GM19397 (cell line): Measurements from ENCODE around the gene MTMR3.
"Not testable (repeated sequence)": the region's sequence is repeated elsewhere in the genome, so short reads cannot be mapped to it uniquely, and the experiment has no call there.

ENCODE experiments used
- ATAC-seq: cut with Tn5 transposase; IDR thresholded peaks from one replicate; pipeline ENCODE4 v1.9.1; 2021; ENCODE audit warnings: mild to moderate bottlenecking, moderate library complexity; ENCODE audit not compliant: unreplicated experiment

MTMR3 gene

DNA sequence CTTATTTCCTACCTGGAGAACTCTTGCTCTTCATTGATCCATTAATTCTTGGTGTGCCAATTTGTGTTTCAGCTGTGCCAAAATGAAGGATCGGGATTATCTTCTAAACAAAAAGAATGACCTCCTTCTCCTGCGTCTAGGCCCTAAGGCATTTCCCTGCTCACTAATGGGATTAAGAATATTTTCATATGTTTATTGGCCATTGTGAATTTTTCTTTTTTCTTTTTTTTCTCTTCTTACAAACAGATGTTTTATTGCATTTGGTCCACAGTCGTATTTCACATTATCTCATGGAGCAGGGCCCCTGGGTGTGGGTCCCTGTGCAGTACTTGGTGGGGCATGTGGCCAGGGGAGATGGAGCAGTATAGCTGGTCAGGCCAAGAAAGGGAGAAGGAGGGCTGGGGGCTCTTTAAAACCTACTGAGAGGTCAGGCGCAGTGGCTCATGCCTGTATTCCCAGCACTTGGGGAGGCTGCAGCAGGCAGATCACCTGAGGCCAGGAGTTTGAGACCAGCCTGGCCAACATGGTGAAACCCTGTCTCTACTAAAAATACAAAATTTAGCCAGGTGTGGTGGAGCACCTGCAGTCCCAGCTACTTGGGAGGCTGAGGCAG, 162.0 kb downstream of the MTMR3 start:
- ATAC-seq = no peak

DNA sequence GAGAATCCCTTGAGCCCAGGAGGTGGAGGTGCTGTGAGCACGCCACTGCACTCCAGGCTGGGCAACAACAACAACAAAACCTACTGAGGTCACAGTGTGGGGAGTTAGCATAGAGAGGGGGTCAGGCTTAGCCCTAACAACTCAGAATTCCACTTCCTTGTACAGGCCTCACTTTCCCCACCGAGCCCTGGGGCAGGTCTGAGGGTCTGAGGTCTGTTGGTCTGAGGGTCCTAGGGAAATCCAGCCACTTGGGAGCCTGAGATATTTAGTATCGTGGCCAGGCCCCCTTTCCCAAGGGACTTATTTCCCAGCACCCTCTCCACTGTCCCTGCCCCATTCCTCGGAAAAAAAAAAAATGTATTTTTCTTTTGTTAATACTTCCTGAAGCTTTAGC, 162.5 kb downstream of the MTMR3 start:
- ATAC-seq = no peak

DNA sequence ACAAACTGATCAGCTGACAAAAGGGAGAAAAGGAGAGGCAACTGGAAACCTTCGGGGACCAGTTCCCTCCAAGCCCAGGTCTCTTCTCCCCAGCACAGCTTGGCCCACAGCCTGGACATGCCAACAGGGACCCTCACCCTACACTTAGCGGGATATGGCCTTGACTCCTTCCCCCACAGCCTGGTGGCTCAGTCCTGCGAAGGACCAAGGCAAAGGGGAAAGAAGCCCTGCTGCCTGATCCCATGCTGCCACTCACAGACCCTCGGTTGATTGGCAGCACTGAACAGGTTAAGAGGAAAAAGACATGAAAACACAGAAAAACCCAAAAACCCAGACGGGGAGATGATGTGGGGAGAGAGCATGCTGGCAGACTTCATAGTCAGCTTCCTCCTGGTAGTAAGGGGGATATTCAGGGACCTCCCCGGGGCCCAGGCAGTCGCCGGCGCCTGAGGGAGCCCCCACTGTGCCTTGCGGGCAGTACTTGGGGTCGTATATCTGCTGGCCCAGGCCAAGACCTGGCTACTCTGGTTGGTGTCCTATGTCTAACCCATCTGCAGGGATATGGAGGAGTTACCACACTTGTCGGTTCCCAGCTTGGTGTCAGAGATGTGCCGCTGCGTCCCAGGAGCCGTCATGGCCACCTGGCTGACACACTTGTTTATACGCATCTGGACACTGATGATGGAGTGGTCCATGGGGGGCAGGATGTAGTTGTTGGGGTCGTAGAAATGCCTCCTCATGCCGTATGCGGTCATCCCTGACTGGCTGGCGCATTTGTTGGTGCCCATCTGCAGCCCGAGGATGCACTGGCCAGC, 163.1 kb downstream of the MTMR3 start:
- ATAC-seq = no peak

DNA sequence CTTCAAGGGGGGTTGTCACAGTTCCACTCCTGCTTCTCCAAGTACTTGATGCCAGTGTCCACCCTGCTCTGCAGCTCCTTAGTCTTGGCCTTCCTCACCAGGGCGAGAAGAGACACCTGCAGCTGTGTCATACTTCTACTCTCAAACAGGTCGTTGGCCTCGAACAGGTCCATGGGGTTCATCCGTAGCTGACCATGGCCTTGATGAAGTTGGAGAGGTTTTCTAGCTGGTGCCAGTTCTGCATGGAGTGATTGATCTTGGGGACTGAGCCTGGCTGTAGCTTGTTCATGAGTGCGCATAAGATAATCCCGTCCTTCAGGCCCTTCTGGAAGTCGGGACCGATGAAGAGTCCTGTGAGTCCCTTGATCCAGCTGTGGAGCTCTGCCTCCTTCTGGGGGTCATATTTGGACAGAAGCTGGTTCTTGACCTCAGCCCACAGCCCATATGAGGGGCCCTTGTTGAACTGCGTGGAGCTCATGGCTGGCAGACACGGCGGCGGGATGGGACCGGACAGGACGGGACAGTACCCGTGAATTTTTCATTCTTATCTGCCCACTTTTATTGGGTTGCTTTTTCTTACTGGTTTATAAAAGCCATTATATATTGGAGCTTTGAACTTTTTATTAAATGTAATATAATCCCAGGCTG, 163.9 kb downstream of the MTMR3 start:
- no peak for ATAC-seq

DNA sequence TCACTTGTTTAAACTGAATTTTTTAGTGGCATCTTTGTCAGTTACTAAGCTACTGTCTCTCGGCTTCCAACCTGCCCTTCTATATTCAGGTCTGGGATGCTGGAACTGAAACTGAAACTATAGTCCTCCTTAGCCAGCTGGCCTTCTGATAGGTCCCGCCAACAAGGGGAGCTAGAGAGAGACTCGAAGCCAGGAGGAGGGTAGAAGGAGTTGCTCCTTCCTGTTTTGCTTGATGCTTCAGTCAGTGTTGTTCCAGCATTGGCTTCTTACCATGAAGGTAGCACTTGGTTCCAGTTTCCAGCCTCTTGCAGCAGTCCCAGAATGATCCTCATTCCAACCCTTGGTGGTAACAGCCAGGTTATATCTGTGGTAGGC, 164.4 kb downstream of the MTMR3 start:
- ATAC-seq = no peak

DNA sequence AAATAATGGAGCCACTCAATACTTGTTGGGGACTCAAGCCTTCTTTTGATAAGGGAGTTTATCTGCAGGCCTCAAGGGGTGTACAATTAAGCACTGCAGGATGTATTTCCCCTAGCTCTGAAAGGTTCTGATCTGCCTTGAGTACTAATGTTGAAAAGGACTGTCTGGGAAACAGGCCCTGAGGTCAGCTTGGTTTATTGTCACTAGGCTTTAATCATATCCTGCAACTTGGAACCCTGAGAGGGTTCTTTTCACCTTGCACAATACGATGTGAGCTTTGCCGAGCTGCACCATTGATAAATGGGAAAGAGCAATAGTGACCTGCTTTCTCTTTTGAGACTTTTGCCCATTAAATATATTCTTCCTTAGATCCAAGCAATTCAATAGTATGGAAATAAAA, 165.7 kb downstream of the MTMR3 start:
- ATAC-seq = no peak

DNA sequence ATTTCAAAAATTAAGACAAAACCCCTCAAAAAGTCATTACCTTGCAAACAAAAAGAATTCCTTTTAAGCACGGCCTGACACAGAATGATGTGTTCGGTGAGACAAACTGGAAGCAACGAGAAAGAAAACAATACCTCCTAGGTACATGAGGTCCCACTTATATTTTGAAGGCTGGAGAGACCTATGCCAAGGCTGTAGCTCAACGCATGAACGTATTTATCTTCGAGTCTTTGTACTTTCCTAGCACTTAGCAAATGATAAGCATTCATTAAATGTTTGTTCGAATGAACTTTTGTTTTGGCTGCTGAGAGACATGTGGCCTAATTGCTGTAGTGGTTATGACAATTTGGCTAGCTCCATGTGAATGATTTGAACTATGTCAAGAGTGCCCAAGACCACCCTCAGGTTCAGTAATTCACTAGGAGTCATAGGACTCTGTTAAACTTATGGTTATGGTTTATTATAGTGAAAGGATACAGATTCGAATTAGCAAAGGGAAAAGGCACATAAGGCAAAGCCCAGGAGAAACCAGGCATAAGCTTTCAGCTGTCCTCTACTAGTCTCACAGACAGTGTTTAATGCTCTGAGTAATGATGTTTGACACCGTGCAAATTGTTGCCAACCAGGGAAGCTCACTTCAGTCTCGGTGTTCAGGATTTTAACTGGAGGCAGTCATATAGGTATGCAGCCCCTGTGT, 171.2 kb downstream of the MTMR3 start:
- ATAC-seq = no peak

DNA sequence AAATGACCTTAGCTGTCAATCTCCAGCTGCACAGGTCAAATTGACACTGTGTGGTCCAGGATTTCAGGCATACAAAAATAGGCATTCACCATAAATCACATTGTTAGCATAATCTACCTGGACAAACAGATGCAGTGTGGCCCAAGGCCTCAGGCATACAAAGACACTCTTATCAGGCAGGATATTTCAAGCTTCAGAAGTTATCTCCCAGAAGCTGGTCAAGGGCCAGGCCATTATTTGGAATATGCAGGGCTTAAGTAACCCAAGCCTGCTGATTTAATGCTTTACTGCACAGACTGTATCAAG, 171.7 kb downstream of the MTMR3 start:
- no peak for ATAC-seq

DNA sequence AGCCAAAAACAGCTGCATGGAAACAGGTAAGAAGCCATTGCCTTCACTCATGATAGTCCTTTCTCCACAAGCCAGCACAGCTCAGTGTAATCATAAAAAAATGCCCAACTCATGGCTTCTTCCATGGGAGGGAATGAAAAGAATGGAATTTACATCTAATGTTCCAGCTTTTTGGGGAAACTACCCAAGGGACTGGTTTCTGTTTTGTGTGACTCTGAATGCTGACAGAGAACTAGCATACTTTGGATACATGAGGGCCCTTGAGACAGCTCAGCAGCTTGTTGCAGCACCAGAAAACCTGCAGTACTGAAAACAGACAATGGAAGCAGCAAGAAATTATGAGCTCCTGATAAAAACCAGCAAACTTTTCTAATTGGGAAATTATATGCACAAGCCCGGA, 173.0 kb downstream of the MTMR3 start:
- ATAC-seq = no peak

DNA sequence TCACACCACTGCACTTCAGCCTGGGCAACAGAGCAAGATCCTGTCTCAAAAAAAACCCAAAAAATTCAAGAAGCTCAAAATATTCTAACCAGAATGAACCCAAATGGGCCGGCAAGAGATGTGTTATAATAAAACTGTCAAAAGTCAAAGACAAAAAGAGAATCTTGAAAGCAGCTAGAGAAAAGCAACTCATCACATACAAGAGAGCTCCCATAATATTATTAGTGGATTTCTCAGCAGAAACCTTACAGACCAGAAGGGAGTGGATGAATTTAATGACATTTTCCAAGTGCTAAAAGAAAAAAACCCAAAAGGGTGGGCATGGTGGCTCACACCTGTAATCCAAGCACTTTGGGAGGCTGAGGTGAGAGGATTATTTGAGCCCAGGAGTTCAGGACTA, 174.4 kb downstream of the MTMR3 start:
- no peak for ATAC-seq

DNA sequence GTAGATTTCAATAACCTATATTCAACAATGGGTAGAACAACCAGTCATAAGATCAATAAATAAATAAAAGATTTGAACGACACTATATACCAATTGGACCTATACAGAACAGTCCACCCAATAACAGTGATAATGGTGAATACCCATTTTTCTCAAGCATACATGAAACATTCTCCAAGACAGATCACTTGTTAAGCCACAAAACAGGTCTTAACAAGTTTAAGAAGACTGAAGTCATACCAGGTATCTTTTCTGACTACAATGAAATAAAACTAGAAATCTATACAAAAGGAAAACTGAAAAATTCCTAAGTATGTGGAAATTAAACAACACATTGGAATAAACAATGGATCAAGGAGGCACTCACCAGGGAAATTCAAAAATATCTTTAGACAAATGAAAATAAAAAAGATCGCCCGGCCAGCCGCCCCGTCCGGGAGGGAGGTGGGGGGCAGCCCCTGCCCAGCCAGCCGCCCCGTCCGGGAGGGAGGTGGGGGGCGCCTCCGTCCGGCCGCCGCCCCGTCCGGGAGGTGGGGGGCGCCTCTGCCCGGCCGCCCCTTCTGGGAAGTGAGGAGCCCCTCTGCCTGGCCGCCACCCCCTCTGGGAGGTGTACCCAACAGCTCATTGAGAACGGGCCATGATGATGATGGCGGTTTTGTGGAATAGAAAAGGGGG, 176.5 kb downstream of the MTMR3 start:
- ATAC-seq = not testable (repeated sequence)

DNA sequence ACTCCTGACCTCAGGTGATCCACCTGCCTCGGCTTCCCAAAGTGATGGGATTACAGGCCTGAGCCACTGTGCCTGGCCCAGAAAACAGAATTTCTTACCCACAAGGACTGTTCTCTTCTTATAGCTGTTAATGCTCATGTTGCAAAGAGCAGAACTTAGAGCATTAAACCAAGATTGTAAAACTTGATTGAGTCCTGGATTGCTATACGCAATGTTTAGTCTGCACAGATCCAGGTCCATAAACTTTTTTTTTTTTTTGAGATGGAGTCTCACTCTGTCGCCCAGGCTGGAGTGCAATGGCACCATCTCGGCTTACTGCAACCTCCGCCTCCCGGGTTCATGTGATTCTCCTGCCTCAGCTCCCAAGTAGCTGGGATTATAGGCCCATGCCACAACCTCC, 178.1 kb downstream of the MTMR3 start:
- not testable (repeated sequence) for ATAC-seq

DNA sequence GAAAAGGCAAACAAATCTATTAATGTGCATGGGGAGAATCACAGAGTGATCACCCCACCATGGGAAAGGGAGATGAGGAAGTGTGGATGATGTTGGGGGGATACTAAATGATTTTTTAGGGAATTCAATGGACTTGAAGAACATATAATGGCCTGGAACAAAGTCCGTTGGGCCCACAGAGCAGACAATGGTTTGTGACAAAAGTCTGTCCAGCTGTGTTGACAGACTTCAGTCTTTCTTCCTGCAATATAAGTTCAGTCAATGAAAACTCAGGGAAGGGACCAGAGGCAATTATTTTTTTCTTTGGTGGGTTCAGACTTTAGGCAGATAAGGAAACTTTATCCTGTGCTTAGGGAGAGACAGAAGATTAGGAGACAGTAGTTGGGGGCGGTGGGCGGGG, 179.3 kb downstream of the MTMR3 start:
- ATAC-seq = no peak

DNA sequence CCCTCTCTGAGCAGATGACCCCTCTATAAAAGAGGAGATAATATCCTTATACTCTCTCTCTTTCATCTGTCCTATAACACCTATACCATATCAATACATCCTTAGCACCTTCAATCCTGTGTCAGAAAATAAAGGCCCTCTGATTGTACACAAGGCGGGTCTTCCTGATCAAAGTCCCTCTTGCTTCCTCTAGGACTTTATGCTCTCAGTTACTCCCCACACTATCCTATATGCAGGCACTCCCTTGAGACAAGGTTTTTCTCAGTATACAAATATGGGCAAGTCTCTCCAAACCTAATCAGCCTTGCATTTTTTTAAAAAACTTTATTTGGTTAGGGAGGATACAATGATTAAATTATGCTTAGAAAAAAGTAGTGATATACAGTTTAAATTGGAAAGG, 180.0 kb downstream of the MTMR3 start:
- ATAC-seq = no peak

DNA sequence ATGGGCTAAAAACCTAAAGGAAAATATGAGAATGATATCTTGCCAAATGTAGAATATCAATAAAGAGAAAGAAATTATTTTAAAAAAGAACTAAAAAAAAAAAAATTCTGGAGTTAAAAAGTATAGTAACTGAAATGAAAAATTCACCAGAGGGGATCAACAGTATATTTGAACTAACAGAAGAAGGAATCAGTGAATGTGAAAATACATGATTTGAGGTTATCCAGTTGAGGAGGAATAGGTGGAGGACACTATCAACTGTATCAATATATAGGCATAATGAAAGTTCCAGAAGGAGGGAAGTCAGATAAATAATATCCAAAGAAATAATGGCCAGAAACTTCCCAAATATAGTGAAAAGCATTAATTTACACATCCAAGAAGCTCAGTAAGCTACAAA, 181.2 kb downstream of the MTMR3 start:
- no peak for ATAC-seq

DNA sequence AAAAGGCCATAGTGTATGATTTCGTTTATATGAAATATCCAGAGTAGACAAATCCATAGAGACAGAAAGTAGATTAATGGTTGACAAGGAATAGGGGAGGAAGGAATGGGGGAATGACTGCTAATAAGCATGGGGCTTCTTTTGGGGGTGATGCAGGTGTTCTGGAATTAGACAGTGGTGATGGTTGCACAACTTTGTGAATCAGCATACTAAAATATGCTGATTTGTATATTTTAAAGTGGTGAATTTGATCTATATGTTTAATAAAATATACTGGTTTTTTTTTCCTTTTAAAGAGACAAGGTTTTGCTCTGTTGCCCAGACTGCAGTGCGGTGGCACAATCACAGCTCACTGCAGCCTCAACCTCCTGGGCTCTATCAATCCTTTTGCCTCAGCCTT, 190.8 kb downstream of the MTMR3 start:
- no peak for ATAC-seq

DNA sequence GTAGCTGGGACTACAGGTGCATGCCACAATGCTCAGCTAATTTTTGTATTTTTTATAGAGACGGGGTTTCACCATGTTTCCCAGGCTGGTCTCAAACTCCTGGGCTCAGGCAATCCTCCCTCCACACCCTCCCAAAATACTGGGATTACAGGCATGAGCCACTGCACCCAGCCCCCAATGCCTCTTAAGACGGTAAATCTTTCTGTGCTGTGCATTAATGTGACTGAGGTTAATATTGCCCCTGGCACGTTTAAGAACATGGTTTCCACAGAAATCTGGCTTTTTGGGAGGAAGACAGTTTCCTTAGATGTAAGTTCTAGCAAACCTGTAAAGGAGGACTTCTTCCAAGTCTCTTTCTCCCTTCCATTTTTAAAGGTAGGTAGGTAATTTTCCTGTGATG, 191.2 kb downstream of the MTMR3 start:
- ATAC-seq = no peak

DNA sequence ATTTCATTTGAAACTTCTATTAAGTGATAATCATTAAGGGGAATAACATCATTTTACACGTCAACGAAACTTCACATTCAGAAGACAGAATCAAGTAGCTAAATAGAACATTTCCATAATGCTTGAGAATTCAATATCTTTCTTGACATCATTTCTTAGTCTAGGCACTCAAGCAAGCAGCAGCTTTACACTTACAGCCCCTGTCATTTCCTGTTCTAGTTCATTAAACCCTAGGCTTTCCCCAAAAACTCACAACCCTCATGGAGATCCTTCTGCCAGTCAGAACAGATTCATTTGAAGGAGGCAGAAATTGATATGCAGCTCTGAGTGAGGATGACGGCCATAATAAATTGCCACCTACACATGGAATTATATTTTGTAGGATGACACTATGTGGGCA, 192.0 kb downstream of the MTMR3 start:
- no peak for ATAC-seq

DNA sequence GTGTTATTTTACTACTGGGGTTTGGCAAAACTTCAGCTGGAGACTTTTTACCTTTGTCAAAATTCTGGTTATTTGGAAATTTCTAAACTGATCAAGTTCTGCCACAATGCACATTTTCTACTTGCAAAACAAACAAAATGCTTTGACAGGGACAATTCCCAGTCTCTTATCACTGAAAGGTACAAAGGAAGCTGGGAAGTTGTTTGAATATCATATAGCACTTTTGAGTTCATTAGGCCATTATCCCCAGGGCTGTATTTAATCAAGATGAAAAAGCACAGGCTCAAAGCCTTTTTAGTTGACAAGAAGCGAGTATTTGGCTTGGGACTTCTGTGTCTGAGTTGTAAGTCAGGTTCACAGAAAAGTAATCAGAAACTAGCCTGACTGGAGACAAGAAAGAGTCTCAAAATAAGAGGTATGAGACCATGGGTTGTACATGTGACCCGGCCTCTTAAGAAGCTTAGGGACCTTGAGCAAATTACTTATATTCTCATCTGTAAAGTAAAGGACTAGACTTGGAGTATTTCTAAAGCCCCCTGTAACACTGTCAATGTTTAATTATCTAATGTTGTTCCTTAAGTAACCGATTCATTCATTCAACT, 194.4 kb downstream of the MTMR3 start:
- ATAC-seq = no peak

DNA sequence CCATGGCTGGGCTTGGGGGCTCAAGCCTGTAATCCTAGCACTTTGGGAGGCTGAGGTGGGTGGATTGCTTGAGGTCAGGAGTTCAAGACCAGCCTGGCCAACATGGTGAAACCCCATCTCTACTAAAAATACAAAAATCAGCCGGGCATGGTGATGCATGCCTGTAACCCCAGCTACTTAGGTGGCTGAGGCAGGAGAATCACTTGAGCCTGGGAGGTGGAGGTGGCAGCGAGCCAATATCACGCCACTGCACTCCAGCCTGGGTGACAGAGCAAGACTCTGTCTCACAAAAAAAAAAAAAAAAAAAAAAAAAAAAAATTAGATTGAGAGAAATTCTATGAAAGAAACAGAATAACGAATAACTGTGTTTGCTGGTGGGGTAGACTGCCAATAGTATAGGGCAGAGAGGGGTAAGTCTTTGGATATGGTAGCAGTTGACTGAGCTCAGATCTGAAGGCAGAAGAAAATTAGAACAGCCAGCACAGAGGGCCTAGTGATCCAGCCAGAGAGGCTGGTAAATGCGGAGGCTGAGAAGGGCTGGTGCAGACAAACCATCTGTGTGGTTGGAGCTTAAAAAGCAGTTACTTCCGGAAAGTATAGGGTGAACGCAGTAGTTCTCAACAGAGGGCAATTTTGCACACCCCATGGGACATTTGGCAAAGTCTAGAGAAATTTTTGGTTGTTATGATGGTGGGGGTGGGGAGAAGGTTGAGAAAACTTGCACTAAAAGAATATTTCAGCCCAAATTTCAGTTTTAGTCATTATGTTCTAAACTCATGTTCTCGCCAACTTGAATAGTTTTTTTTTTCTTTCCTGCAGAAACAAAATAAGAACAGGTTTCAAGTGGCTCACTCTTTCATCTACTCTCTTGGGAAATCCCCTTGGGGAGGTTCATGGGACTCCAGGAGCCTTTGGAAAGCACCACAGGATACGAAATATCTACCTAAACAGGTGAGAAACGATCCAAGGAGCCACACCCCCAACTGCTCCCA, 195.6 kb downstream of the MTMR3 start:
- no peak for ATAC-seq
